Adipose tissue (tissue), 3 donors: Measurements from ENCODE around the gene MED15. TPM values are rescaled to one million over a fixed set of nuclear protein-coding genes. Genes with fewer than 3 reads are reported as not detected.
"Not testable (repeated sequence)": the region's sequence is repeated elsewhere in the genome, so short reads cannot be mapped to it uniquely, and the experiment has no call there.

Experiments used
- H3K27ac ChIP-seq: one replicate; pipeline ENCODE4 v1.5.1; 2013; ENCODE audit warnings: low read depth, low read length
- WGBS, 3 donors: extraction: QIAGEN DNeasy Blood & Tissue Kit; methylation state at CpG; one replicate each; pipeline ENCODE4 v1.1.7; 2013; 5-methylcytosine and 5-hydroxymethylcytosine counted together
- polyA plus RNA-seq, 3 donors: library from polyadenylated mRNA; stranded (reverse); fragments of 200-250 nt; gene quantifications; one replicate each; pipeline ENCODE4 v1.2.3, GENCODE V29; 2013
- donor health status: healthy with polysubstance abuse.
- donor health status: Bipolar disorder and iron deficiency.
- donor health status: healthy.

Gene MED15
- polyA plus RNA-seq, 3 donors = 22.7 to 44.2 (median 42.4) TPM

DNA sequence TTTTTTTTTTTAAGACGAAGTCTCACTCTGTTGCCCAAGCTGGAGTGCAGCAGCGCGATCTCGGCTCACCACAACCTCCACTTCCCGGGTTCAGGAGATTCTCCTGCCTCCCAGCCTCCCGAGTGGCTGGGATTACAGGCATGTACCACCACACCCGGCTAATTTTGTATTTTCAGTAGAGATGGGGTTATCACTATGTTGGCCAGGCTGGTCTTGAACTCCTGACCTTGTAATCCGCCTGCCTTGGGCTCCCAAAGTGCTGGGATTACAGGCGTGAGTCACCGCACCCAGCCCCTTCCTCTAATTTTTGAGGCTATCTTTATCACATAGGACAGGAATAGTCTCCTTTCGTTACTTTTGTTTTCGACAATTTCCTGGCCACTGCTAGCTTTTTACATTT lies 31.8 kb upstream of the MED15 start:
- WGBS, 3 donors = 88 to 90% (median 90%) methylated on average over 12 of the region's 12 CpGs
- H3K27ac ChIP-seq = not testable (repeated sequence)

- not testable (repeated sequence) for H3K27ac ChIP-seq
- 94 to 96% (median 94%) methylated on average over 6 of the region's 6 CpGs for WGBS, 3 donors
Observed at GRCh38 chr22:20478059-20478458, 29.4 kb upstream of the MED15 start.

DNA sequence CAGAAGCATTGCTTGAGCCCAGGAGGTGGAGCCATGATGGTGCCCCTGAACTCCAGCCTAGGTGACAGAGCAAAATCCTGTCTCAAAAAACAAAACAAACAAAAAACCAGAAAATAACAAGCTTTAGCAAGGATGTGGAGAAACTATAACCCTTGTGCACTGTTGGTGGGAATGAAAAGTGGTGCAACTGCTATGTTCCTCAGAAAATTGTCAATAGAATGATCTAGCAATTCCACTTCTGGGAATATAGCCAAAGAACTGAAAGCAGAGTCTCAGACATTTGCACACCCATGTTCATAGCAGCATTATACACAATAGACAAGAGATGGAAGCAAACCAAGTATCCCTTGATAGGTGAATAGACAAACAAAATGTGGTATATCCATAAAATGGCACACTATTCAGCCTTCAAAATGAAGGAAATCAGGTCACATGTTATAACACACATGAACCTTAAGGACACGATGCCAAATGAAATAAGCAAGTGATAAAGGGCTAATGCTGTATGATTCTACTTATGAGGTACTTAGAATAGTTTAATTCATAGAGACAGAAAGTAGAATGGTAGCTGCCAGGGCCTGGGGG lies 27.7 kb upstream of the MED15 start:
- H3K27ac ChIP-seq = no peak overlapping the region
- WGBS, 3 donors = 92 to 100% (median 98%) methylated on average over 1 of the region's 1 CpG

DNA sequence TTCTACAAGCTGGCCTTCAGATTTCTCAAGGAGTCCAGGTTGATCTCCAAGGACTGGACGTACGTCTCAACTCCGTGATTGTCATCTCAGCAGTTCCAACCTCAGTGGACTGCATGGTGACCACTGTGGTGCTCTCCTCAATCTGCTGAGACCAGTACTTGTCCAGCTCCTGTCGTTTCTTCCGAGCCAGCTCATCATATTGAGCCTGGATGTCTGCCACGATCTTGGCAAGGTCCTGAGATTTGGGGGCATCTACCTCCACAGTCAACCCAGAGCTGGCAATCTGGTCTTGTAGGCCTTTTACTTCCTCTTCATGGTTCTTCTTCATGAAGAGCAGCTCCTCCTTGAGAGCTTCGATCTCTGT lies 24.3 kb upstream of the MED15 start:
- not testable (repeated sequence) for H3K27ac ChIP-seq
- WGBS, 3 donors = 94 to 97% (median 96%) methylated on average over 7 of the region's 7 CpGs

DNA sequence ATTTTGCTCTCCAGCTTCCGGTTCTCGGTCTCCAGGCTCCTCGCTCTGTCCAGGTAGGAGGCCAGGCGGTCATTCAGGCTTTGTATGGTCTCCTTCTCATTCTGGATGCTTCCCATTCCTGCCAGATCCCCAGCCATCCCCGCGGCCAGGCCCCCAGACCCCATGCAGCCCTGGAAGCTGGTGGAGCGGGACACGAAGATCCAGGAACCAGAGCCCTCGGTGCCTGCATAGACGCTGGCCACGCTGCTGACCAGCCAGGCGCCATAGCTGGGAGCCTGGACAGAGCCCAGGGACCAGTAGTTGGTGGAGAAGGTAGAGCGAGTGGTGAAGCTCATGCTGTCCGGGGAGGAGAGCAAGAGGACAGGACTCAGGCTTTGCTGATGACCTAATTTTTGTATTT lies 23.6 kb upstream of the MED15 start:
- WGBS, 3 donors = 97 to 98% (median 98%) methylated on average over 14 of the region's 14 CpGs
- H3K27ac ChIP-seq = no peak overlapping the region

DNA sequence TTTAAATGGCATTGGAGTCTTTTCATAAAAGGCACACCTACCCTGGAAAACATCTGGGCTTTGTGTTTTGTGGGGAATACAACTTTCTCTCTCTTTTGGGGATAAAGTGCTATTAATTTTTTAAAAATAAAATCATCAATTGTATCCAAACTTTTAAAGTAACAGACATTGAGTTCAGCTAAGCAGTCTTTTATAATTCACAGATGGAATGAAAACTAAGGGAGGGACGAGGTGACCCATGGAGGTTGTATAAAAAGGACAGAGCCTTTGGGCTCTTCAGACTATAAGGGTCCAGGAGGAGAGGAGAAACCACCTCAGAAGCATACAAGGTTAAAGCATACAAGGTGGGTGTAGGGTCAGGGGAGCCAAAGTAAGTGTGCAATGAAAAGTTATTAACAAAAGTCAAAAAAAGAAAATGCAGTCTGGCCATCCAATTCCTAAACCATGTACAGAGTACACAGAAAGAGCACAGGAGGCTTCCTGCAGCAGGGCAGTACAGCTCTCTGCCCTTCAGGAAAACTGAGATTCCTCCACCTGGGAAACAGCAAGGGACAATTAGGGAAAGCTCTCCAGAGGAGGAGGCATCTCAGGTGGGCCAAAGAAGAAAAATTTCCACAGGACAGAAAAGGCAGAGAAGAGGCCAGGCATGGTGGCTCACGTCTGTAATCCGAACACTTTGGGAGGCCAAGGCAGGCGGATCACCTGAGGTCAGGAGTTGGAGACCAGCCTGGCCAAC lies 22.3 kb upstream of the MED15 start:
- H3K27ac ChIP-seq = no peak overlapping the region
- whole genome bisulfite sequencing, 3 donors = 90 to 98% (median 95%) methylated on average over 4 of the region's 4 CpGs

GRCh38 chr22:20486229-20486628 lies 21.2 kb upstream of the MED15 start:
- no peak overlapping the region for H3K27ac ChIP-seq
- WGBS, 3 donors = 93 to 97% (median 93%) methylated on average over 2 of the region's 2 CpGs

DNA sequence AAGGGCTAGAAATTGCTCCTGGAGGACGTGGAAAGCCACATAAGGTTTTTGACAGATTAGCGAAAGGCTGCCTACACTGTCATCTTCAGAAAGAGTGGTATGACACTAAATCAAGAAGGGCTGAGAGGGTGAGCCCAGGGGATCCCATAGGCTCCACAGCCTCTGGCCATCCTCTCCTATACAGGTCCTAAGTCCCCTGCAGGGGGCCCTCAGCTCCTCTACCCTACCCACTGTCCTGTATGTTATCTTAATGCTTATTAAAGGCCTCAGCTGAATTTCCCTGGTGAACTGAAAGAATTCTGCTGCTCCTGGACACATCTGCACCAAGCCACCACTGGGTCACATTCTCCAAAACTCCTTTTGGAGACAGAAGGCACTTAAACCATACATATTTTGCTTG lies 19.7 kb upstream of the MED15 start:
- no peak overlapping the region for H3K27ac ChIP-seq
- WGBS, 3 donors = 94 to 100% (median 100%) methylated on average over 2 of the region's 2 CpGs

DNA sequence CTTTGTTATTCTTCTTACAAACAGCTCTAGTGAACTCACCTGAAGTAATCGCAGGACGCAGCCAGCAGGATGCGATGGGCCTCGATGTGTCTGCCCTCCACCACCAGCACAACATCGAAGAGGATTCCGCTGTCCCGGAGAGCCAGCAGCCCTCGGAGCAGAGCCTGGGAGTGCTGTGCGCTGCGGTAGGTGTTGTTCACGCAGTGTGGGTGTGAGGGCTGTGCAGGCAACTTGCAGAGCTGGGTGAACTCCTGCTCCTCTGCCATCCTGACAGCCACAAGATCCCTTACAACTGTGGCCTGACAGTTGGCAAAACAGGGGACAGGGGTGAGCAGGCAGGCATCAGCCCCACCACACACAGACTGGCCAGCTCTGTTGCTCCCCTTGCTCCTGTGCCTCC lies 18.5 kb upstream of the MED15 start:
- WGBS, 3 donors = 84 to 88% (median 87%) methylated on average over 11 of the region's 11 CpGs
- no peak overlapping the region for H3K27ac ChIP-seq

GRCh38 chr22:20490183-20490940 lies 17.0 kb upstream of the MED15 start:
- WGBS, 3 donors = 92 to 94% (median 92%) methylated on average over 6 of the region's 6 CpGs
- H3K27ac ChIP-seq = no peak overlapping the region

GRCh38 chr22:20490941-20491307 lies 16.5 kb upstream of the MED15 start:
- whole genome bisulfite sequencing, 3 donors = 96 to 98% (median 97%) methylated on average over 1 of the region's 1 CpG
- no peak overlapping the region for H3K27ac ChIP-seq

DNA sequence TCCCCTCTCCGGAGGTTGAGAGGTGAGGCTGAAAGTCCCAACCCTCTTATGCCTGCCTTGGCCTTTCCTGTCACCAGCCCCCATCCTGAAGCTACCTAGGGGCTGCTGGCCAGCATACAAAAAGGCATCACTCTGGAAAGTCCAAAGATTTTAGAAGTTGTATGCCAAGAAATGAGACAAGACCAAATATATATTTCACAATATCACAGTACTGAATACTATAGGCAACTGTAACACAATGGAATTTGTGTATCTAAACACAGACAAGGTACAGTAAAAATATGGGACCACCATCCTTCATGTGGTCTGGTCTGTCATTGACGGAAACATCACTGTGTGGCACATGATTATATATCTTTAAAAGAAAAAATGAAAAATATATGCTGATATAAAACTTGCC lies 16.1 kb upstream of the MED15 start:
- H3K27ac ChIP-seq = no peak overlapping the region
- WGBS, 3 donors = 90 to 98% (median 96%) methylated on average over 2 of the region's 2 CpGs

- H3K27ac ChIP-seq = peak within 1 kb of the TSS; percentile 51
- 0 to 1% (median 0%) methylated on average over 69 to 108 of the region's 108 CpGs for WGBS, 3 donors
Observed at GRCh38 chr22:20494978-20495860, 12.2 kb upstream of the MED15 start, which contains the start of gene KLHL22. TSS of gene KLHL22 (minus strand) at chr22:20495795. CDS start at chr22:20489211, 6,584 bp downstream.

GRCh38 chr22:20495861-20496681 lies 11.3 kb upstream of the MED15 start:
- 0 to 1% (median 1%) methylated on average over 43 to 54 of the region's 54 CpGs for WGBS, 3 donors
- peak overlapping the region; percentile 51 for H3K27ac ChIP-seq

DNA sequence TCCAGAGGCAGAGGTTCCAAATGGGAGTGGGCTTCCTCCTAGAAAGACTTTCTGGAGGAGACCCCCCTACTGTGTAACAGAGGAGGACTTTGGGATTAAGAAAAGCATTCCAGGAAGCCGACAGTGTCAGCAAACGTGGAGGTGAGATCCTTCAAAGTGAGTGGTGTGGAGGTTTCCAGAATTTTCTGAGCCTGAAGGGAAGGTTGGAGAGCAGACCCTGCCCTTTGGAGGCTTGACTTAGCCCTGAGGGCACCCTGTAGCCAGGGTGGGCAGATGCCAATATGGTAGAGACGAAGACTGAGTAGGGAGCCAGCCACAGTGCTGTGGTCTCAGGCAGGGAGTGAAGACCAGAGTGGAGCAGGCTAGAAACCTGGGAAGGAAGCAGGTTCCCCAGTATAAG lies 10.0 kb upstream of the MED15 start:
- 89 to 96% (median 95%) methylated on average over 3 of the region's 3 CpGs for WGBS, 3 donors
- no peak overlapping the region for H3K27ac ChIP-seq

GRCh38 chr22:20498913-20499312 lies 8.5 kb upstream of the MED15 start:
- WGBS, 3 donors = 61 to 65% (median 63%) methylated on average over 3 of the region's 3 CpGs
- no peak overlapping the region for H3K27ac ChIP-seq

DNA sequence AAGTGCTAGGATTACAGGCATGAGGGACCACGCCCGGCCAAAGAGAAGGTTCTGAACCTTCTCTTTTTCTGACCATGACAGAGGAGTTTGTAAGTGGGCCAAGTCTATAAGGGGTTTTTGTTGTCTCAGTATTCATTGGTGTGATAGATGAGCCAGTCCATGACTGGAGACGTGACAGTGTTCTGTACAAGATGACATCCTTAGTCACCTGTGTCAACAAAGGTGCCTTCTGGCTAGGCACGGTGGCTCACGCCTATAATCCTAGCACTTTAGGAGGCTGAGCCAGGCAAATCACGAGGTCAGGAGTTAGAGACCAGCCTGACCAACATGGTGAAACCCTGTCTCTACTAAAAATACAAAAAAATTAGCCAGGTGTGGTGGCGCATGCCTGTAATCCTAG lies 7.6 kb upstream of the MED15 start:
- WGBS, 3 donors = 90 to 96% (median 94%) methylated on average over 7 of the region's 7 CpGs
- H3K27ac ChIP-seq = no peak overlapping the region

GRCh38 chr22:20503816-20504215 lies 3.6 kb upstream of the MED15 start:
- WGBS, 3 donors = 91 to 96% (median 92%) methylated on average over 2 of the region's 2 CpGs
- H3K27ac ChIP-seq = no peak overlapping the region
